ENCODE data around the gene FARP1. TPM values are rescaled to one million over a fixed set of nuclear protein-coding genes. Genes with fewer than 3 reads are reported as not detected.

Gene FARP1
- total RNA-seq, 1 experiment from 2014 or later: 25.8 TPM

GRCh38 chr13:98419786-98420553, 277.1 kb downstream of the FARP1 start:
- DNase-seq: no peak
- Histone ChIP-seq H3K4me3 (ENCODE audit: insufficient read depth, low read depth, low read length) (no peak overlapping the region), H3K36me3 (replicated peaks; ENCODE audit: control insufficient read depth, insufficient read depth, low read length) (no peaks in the 10 kb centered on the region; the same call in none of the 2 replicates)

GRCh38 chr13:98420554-98421175, 277.8 kb downstream of the FARP1 start:
- Histone ChIP-seq H3K27me3 (ENCODE audit: control insufficient read depth, insufficient read depth, low read length) (no peaks in the 10 kb centered on the region), H3K36me3 (replicated peaks; ENCODE audit: control insufficient read depth, insufficient read depth, low read length) (no peaks in the 10 kb centered on the region; the same call in none of the 2 replicates), H3K4me3 (ENCODE audit: insufficient read depth, low read depth, low read length) (no peak overlapping the region)
- DNase-seq: no peak

More at GRCh38 chr13:98419786-98420553, 277.1 kb downstream of the FARP1 start:
- no peaks in the 10 kb centered on the region for H3K27me3 ChIP-seq (ENCODE audit: control insufficient read depth, insufficient read depth, low read length)

GRCh38 chr13:98422046-98422445, 279.2 kb downstream of the FARP1 start:
- Histone ChIP-seq H3K36me3 (replicated peaks; ENCODE audit: control insufficient read depth, insufficient read depth, low read length) (no peaks in the 10 kb centered on the region; the same call in none of the 2 replicates), H3K4me3 (ENCODE audit: insufficient read depth, low read depth, low read length) (no peak overlapping the region), H3K27me3 (ENCODE audit: control insufficient read depth, insufficient read depth, low read length) (no peaks in the 10 kb centered on the region)
- no peak for DNase-seq

GRCh38 chr13:98423417-98423816, 280.5 kb downstream of the FARP1 start:
- H3K4me3 ChIP-seq (ENCODE audit: insufficient read depth, low read depth, low read length): no peak overlapping the region
- DNase-seq: no peak
- no peaks in the 10 kb centered on the region for H3K27me3 ChIP-seq (ENCODE audit: control insufficient read depth, insufficient read depth, low read length)
- H3K36me3 ChIP-seq (replicated peaks; ENCODE audit: control insufficient read depth, insufficient read depth, low read length): no peaks in the 10 kb centered on the region; the same call in none of the 2 replicates

GRCh38 chr13:98427331-98427995, 284.6 kb downstream of the FARP1 start:
- no peak for DNase-seq
- Histone ChIP-seq H3K4me3 (ENCODE audit: insufficient read depth, low read depth, low read length) (no peak overlapping the region), H3K36me3 (replicated peaks; ENCODE audit: control insufficient read depth, insufficient read depth, low read length) (peaks cover 1% of the 10 kb centered on the region), H3K27me3 (ENCODE audit: control insufficient read depth, insufficient read depth, low read length) (no peaks in the 10 kb centered on the region)

- Histone ChIP-seq H3K27me3 (ENCODE audit: control insufficient read depth, insufficient read depth, low read length) (no peaks in the 10 kb centered on the region), H3K36me3 (replicated peaks; ENCODE audit: control insufficient read depth, insufficient read depth, low read length) (peaks cover 1% of the 10 kb centered on the region), H3K4me3 (ENCODE audit: insufficient read depth, low read depth, low read length) (no peak overlapping the region)
- no peak for DNase-seq
Observed at GRCh38 chr13:98428256-98428966, 285.5 kb downstream of the FARP1 start.

GRCh38 chr13:98429081-98429480, 286.2 kb downstream of the FARP1 start:
- no peak for DNase-seq
- Histone ChIP-seq H3K36me3 (replicated peaks; ENCODE audit: control insufficient read depth, insufficient read depth, low read length) (peaks cover 1% of the 10 kb centered on the region), H3K27me3 (ENCODE audit: control insufficient read depth, insufficient read depth, low read length) (no peaks in the 10 kb centered on the region), H3K4me3 (ENCODE audit: insufficient read depth, low read depth, low read length) (no peak overlapping the region)

GRCh38 chr13:98429531-98429930, 286.6 kb downstream of the FARP1 start:
- no peak for DNase-seq
- Histone ChIP-seq H3K36me3 (replicated peaks; ENCODE audit: control insufficient read depth, insufficient read depth, low read length) (peaks cover 1% of the 10 kb centered on the region), H3K27me3 (ENCODE audit: control insufficient read depth, insufficient read depth, low read length) (no peaks in the 10 kb centered on the region), H3K4me3 (ENCODE audit: insufficient read depth, low read depth, low read length) (no peak overlapping the region)

- Histone ChIP-seq H3K27me3 (ENCODE audit: control insufficient read depth, insufficient read depth, low read length) (no peaks in the 10 kb centered on the region), H3K4me3 (ENCODE audit: insufficient read depth, low read depth, low read length) (no peak overlapping the region), H3K36me3 (replicated peaks; ENCODE audit: control insufficient read depth, insufficient read depth, low read length) (peaks cover 1% of the 10 kb centered on the region)
- no peak for DNase-seq
Observed at GRCh38 chr13:98429977-98430736, 287.3 kb downstream of the FARP1 start.

- Histone ChIP-seq H3K27me3 (ENCODE audit: control insufficient read depth, insufficient read depth, low read length) (no peaks in the 10 kb centered on the region), H3K36me3 (replicated peaks; ENCODE audit: control insufficient read depth, insufficient read depth, low read length) (peaks cover 2% of the 10 kb centered on the region), H3K4me3 (ENCODE audit: insufficient read depth, low read depth, low read length) (no peak overlapping the region)
- DNase-seq: no peak
Observed at GRCh38 chr13:98432638-98433037, 289.7 kb downstream of the FARP1 start.

GRCh38 chr13:98433654-98434053, 290.8 kb downstream of the FARP1 start:
- Histone ChIP-seq H3K27me3 (ENCODE audit: control insufficient read depth, insufficient read depth, low read length) (no peaks in the 10 kb centered on the region), H3K36me3 (replicated peaks; ENCODE audit: control insufficient read depth, insufficient read depth, low read length) (peaks cover 2% of the 10 kb centered on the region), H3K4me3 (ENCODE audit: insufficient read depth, low read depth, low read length) (no peak overlapping the region)
- no peak for DNase-seq

- no peak for DNase-seq
- no peaks in the 10 kb centered on the region for H3K27me3 ChIP-seq (ENCODE audit: control insufficient read depth, insufficient read depth, low read length)
- H3K4me3 ChIP-seq (ENCODE audit: insufficient read depth, low read depth, low read length): no peak overlapping the region
- peaks cover 2% of the 10 kb centered on the region for H3K36me3 ChIP-seq (replicated peaks; ENCODE audit: control insufficient read depth, insufficient read depth, low read length)
Observed at GRCh38 chr13:98434060-98434459, 291.2 kb downstream of the FARP1 start.

- Histone ChIP-seq H3K36me3 (replicated peaks; ENCODE audit: control insufficient read depth, insufficient read depth, low read length) (peaks cover 1% of the 10 kb centered on the region), H3K27me3 (ENCODE audit: control insufficient read depth, insufficient read depth, low read length) (no peaks in the 10 kb centered on the region), H3K4me3 (ENCODE audit: insufficient read depth, low read depth, low read length) (no peak overlapping the region)
- DNase-seq: no peak
Observed at GRCh38 chr13:98435376-98435775, 292.5 kb downstream of the FARP1 start.

All from H7 (cell line).